ENCODE results near the gene GABBR1. TPM values are rescaled to one million over a fixed set of nuclear protein-coding genes. Genes with fewer than 3 reads are reported as not detected.

Gene GABBR1
- total RNA-seq, 1 experiment from 2014 or later = 11.9 TPM

- ChIA-PET CTCF (no interaction called here), POLR2A (no interaction called here)
- H3K27ac ChIP-seq (ENCODE audit: low read length) = no peak overlapping the region
- H3K4me3 ChIP-seq (ENCODE audit: low read depth in 2 of 2, low read length in 2 of 2) = no peak overlapping the region
- peaks cover 2% of the 10 kb centered on the region; the same call in 1 of the 2 replicates for H3K27me3 ChIP-seq (ENCODE audit: control insufficient read depth, insufficient read depth, low read length)
- H3K36me3 ChIP-seq (ENCODE audit: control insufficient read depth, insufficient read depth, low read length) = no peaks in the 10 kb centered on the region
- TF ChIP-seq SIN3A (IDR thresholded peaks at IDR 0.05; ENCODE audit: borderline replicate concordance, insufficient read depth, low read depth, low read length) = no peak
- TF ChIP-seq TCF7L2 (IDR thresholded peaks at IDR 0.05; ENCODE audit: low read depth, low read length) = no peak
- no peak for TF ChIP-seq CTCF (IDR thresholded peaks at IDR 0.05)
- no peak for TF ChIP-seq POLR2AphosphoS5 (IDR thresholded peaks at IDR 0.05; ENCODE audit: low read depth, low read length)
- TF ChIP-seq REST (IDR thresholded peaks at IDR 0.05; ENCODE audit: insufficient read depth in 1 of 2, low read depth in 2 of 2, low read length in 1 of 2) = no peak
- in situ Hi-C loops (cut with HindIII; ENCODE audit: low pct_unique_long_range_greater_than_20kb, low sequenced_read_pairs) = no loop called here
- no TSS peak for BruUV-seq (replicated peaks)
- DNase-seq (ENCODE audit: low read depth, low spot score) = no peak
- no peaks in the 10 kb centered on the region for H3K9me3 ChIP-seq (ENCODE audit: control insufficient read depth, insufficient read depth, low read depth, low read length)
- intact Hi-C loops (cut with micrococcal nuclease; ENCODE audit: unreplicated experiment) = no loop called here
- ATAC-seq = no peak
- H3K4me1 ChIP-seq (ENCODE audit: control insufficient read depth, insufficient read depth, low read length) = no peaks in the 10 kb centered on the region
These were observed 22.7 kb upstream of the GABBR1 start for GRCh38 chr6:29655658-29656057.

GRCh38 chr6:29653452-29654038 is 20.6 kb upstream of the GABBR1 start:
- intact Hi-C loops (cut with micrococcal nuclease; ENCODE audit: unreplicated experiment) = no loop called here

More at GRCh38 chr6:29653452-29654038, 20.6 kb upstream of the GABBR1 start:
- no peak for DNase-seq (ENCODE audit: low read depth, low spot score)
- H3K4me3 ChIP-seq (ENCODE audit: low read depth in 2 of 2, low read length in 2 of 2) = no peak overlapping the region
- no peaks in the 10 kb centered on the region for H3K36me3 ChIP-seq (ENCODE audit: control insufficient read depth, insufficient read depth, low read length)
- ATAC-seq = no peak
- peaks cover 3% of the 10 kb centered on the region for H3K4me1 ChIP-seq (ENCODE audit: control insufficient read depth, insufficient read depth, low read length)
- CTCF ChIA-PET = interaction anchor here (0.5 to 1.8 kb wide), 13 partner anchors 8 to 912 kb away, joined by 3 to 9 read pairs (median 3); no protein-coding TSS in a partner anchor
- no peak overlapping the region for H3K27ac ChIP-seq (ENCODE audit: low read length)
- peak; percentile 88 for TF ChIP-seq CTCF (IDR thresholded peaks at IDR 0.05)
- no peak for TF ChIP-seq REST (IDR thresholded peaks at IDR 0.05; ENCODE audit: insufficient read depth in 1 of 2, low read depth in 2 of 2, low read length in 1 of 2)
- no TSS peak for BruUV-seq (replicated peaks)
- peaks cover 2% of the 10 kb centered on the region; the same call in 1 of the 2 replicates for H3K27me3 ChIP-seq (ENCODE audit: control insufficient read depth, insufficient read depth, low read length)
- POLR2A ChIA-PET = interaction anchor here (0.6 kb wide), 1 partner anchor 27 kb away, joined by 3 read pairs; no protein-coding TSS in a partner anchor
- in situ Hi-C loops (cut with HindIII; ENCODE audit: low pct_unique_long_range_greater_than_20kb, low sequenced_read_pairs) = no loop called here
- no peaks in the 10 kb centered on the region for H3K9me3 ChIP-seq (ENCODE audit: control insufficient read depth, insufficient read depth, low read depth, low read length)
